Measurements from ENCODE around the gene ELL2.

ELL2 gene

GRCh38 chr5:95959888-95960666, 1.6 kb downstream of the ELL2 start:
- H3K27ac ChIP-seq, result peak overlapping the region; percentile 89
- TF ChIP-seq, protein P1, sequence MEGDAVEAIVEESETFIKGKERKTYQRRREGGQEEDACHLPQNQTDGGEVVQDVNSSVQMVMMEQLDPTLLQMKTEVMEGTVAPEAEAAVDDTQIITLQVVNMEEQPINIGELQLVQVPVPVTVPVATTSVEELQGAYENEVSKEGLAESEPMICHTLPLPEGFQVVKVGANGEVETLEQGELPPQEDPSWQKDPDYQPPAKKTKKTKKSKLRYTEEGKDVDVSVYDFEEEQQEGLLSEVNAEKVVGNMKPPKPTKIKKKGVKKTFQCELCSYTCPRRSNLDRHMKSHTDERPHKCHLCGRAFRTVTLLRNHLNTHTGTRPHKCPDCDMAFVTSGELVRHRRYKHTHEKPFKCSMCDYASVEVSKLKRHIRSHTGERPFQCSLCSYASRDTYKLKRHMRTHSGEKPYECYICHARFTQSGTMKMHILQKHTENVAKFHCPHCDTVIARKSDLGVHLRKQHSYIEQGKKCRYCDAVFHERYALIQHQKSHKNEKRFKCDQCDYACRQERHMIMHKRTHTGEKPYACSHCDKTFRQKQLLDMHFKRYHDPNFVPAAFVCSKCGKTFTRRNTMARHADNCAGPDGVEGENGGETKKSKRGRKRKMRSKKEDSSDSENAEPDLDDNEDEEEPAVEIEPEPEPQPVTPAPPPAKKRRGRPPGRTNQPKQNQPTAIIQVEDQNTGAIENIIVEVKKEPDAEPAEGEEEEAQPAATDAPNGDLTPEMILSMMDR (conservative IDR thresholded peaks at IDR 0.05; ENCODE audit: low read depth), result 0 out of 2 replicates have a peak, but pooled peaks have one; percentile 13
- ChIA-PET CTCF (interaction anchor here (0.6 to 2.7 kb wide), 11 partner anchors 14 to 804 kb away, joined by 3 to 11 read pairs (median 4); no protein-coding TSS in a partner anchor), POLR2A (ENCODE audit: low non-redundant PET) (no interaction called here)
- peak; percentile 44 for DNase-seq (ENCODE audit: low spot score)

DNA sequence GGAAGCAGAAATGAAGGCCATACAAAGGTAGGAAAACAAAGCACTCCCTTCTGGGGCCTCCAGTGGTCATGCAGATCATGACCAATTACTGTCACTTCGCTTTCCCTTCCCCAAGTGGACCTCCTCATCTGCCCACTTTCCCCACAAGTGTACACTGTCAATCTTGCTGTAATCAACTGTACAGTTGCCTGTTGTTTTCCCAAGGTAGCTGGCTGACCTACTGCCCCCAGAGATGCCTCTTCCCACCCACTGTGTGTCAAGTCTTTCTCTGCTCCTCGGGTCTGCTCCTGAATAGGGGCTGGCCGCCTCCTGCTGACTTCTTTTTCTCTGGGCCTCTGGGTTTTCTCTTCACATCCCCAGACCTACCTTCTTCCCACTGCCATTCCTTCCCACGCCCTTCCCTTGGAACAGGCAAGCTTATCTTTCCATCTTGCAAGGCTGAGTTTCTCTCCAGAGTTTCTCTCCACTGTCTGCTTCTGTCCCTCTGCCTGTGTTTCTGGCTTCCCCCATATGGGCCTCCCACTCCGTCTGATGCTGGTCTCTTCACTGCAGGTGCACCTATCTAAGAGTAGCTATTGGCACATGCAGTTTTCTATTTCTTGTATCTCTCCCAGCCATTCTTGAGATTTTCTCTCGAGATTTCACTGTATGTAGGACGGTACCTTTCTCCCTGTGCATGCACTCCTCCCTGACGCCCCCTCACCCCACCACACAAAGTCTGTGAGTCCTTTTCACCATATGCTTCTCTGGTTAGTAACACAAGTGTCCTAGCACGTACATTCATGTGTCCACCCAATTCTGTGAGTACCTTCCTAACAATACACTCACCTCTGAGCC, 2.4 kb downstream of the ELL2 start:
- TF ChIP-seq, protein P1 (conservative IDR thresholded peaks at IDR 0.05; ENCODE audit: low read depth), result no peak
- H3K27ac ChIP-seq, result peak overlapping the region; percentile 89
- no peak for DNase-seq (ENCODE audit: low spot score)
- POLR2A ChIA-PET (ENCODE audit: low non-redundant PET), result no interaction called here
- CTCF ChIA-PET, result interaction anchor here (0.5 to 2.7 kb wide), 4 partner anchors 13 to 740 kb away, joined by 3 to 11 read pairs (median 4); no protein-coding TSS in a partner anchor

GRCh38 chr5:95958310-95959014, 3.2 kb downstream of the ELL2 start:
- TF ChIP-seq, protein P1 (conservative IDR thresholded peaks at IDR 0.05; ENCODE audit: low read depth), result no peak
- peak; percentile 73 for DNase-seq (ENCODE audit: low spot score)
- ChIA-PET POLR2A (ENCODE audit: low non-redundant PET) (no interaction called here), CTCF (interaction anchor here (0.5 to 2.7 kb wide), 6 partner anchors 12 to 741 kb away, joined by 3 to 11 read pairs (median 3); no protein-coding TSS in a partner anchor)
- no peak overlapping the region for H3K27ac ChIP-seq

GRCh38 chr5:95957561-95958203, 4.0 kb downstream of the ELL2 start:
- TF ChIP-seq, protein P1 (conservative IDR thresholded peaks at IDR 0.05; ENCODE audit: low read depth), result no peak
- POLR2A ChIA-PET (ENCODE audit: low non-redundant PET), result no interaction called here

DNA sequence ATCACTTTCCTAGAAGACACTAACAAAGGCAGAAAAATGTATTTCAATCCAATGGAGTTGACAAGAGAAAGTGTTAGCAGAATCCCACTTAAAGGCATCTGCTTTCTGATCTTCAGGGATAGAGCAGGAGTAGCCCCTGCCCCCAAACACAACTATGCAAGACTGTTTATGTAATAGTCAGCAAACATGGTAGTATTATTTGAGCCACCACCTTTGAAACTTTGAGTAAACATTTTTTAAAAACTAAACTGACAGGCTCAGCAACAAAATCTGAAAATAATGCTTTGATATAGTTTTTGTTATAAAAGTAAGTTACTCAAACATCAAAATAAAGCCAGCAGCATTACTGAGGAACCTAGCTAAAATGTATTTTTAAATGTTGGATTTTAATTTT, 4.8 kb downstream of the ELL2 start:
- no peak for DNase-seq (ENCODE audit: low spot score)
- ChIA-PET POLR2A (ENCODE audit: low non-redundant PET) (no interaction called here), CTCF (interaction anchor here (0.5 to 0.6 kb wide), 2 partner anchors 98 to 366 kb away, joined by 3 read pairs; no protein-coding TSS in a partner anchor)
- TF ChIP-seq, protein P1 (conservative IDR thresholded peaks at IDR 0.05; ENCODE audit: low read depth), result no peak
- H3K27ac ChIP-seq, result no peak overlapping the region

More at GRCh38 chr5:95957561-95958203, 4.0 kb downstream of the ELL2 start:
- CTCF ChIA-PET, result interaction anchor here (0.5 to 0.7 kb wide), 3 partner anchors 99 to 661 kb away, joined by 3 read pairs; no protein-coding TSS in a partner anchor
- no peak overlapping the region for H3K27ac ChIP-seq
- DNase-seq (ENCODE audit: low spot score), result no peak

Measured in RWPE1 (cell line).